GOT3 (cell line): ENCODE measurements around the gene PADI4.
"Not testable (repeated sequence)": the region's sequence is repeated elsewhere in the genome, so short reads cannot be mapped to it uniquely, and the experiment has no call there.

ENCODE experiments used
- DNase-seq: peaks from one replicate; lab custom pipeline; 2025; ENCODE audit warnings: mixed read lengths; lab: John Stamatoyannopoulos, UW

The PADI4 gene

DNA sequence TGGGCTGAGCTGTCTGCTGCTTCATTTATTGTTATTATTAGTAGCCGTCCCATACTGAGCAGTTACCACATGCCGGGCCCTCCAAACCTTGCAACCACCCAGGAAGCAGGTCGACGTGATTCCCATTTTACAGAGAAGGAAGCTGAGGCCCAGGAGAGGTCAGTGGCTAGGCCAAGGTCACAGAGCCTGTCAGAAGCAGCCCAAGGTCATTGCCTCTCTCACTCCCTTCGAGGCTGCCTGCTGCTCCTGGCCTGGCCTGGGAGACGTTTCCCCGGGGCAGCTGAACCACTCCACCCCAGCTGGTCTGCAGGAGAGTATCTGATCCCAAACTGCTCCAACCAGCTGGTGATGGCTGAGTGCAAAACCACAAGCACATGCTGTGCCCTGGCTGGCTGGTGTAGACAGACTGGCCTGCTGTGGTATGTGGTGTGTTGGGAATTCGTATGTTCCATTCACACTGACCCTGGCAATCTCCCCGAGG is 6.5 kb downstream of the PADI4 start:
- DNase-seq: no peak

DNA sequence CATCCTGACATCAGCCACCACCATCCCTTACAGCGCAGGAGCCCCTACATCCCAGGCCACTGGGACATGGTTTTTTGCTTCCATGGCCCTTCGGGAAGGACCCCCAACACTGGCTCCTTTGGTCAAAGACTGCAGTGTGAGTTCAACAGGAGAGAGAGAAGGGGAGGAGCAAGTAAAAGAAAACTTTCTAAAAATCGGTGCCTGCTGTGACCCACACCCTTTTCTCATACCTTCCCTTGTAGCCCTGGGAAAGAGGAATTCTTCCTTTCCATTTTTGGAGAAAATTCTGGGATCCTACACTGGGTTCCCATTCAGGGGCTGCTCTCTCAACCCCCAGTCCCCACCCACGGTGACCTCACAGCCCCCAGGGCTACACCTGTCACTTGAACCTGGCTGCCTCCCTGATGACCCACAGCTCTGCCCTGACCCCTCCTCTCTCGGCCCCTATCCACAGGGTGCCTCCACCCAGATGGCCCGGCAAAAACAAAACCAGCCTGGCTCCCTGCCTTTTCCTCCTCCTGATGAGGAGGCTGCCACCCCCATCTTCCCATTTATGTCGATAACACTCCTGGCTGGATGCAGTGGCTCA is 7.6 kb downstream of the PADI4 start:
- no peak for DNase-seq

DNA sequence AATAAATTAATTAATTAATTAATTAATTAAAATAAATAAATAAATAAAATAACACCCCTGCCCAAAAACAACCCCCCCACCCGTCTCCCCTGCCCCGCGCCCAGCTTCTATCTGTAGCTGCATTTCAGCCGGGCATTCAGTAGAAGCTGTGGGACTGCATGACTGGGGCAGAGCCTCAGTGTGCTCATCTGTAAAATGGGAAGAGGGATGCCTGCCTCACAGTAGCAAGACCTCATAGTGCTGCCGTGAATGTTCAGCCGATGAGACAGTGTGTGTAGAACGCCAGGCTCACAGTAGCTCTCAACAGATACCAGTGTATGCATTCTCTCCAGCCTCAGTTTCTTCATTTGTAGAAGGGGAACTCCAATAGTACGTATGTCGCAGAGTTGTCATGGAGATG is 8.7 kb downstream of the PADI4 start:
- no peak for DNase-seq

DNA sequence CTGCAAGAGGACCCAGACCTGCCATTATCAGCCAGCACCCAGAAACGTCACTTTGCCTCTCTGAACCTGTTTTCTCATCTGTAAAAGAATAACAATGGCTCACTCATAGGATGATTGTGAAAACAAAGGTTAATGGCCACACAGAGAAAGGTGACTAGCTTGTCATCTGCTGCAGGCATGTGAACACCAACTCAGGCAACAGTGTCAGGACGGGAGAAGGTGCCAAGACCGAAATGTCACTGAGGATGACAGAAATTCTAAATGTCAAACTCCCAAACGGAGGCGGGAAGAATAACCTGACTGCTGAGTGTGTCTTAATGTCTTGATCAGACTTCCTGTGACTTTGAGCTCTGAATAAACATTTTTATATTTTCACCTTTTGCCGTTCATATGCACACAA is 10.3 kb downstream of the PADI4 start:
- no peak for DNase-seq

DNA sequence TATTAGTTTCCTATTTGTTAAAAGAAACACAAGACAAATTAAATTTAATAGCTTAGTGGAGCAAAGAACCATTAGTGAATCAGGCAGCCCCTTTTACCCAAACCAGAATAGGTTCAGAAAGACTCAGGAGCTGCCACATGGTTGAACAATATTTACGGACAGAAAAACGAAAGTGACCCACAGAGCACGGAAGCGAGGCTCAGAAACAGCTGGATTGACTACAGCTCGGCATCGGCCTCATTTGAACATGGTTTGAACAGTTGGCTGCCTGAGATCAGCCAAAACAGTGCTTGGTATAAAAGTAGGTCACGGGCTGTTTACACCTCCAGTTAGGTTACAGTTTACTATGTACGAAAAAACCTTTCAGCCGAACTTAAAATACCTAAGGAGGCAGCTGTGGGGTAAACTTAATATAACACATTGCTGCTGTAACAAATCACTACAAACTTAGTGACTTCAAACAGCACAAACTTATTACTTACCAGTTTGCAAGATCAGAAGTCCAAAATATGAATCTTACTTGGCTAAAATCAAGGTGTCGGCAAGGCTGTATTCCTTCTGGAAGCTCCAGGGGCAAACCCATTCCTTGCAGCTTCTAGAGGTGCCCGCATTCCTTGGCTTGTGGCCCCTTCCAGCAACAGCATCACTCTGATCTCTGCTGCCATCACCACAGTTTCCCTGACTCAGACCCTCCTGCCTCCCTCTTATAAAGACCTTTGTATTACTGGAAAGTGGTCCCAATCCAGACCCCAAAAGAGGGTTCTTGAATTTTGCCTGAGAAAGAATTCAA is 11.8 kb downstream of the PADI4 start:
- no peak for DNase-seq

DNA sequence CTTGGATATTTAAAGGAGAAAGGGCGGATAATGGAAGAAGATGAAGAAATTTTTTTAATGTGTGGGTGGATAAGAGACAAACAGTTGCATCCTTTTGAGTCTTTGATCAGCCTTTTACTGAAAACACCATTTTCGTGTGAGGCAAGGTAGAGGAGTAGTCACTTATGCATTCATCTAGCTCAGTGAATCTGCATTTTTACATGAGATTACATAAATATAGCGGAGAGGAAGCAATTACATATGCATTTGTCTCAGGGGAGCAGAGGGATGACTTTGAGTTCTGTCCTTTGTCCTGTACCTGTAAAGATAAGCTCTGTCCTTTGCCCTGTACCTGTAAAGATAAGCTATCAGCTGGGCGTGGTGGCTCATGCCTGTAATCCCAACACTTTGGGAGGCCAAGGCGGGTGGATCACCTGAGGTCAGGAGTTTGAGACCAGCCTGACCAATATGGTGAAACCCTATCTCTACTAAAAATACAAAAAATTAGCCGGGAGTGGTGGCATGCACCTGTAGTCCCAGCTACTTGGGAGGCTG is 13.9 kb downstream of the PADI4 start:
- DNase-seq: not testable (repeated sequence)

DNA sequence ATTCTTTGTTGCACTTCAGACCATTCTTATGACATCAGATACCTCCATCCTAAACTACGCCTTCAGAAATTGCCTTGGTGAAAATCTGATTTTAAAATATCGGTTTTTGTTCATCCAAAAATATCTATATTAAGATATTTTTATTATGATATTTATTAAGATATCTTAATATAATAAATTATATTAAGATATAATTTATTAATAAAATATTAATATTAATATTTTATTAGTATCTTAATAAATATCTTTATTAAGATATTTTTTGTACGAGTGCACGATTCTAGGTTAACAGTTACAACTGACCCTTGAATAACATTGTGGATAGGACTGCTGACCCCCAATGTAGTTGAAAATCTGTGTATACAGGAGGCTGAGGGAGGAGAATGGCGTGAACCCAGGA is 20.9 kb downstream of the PADI4 start:
- DNase-seq: no peak

DNA sequence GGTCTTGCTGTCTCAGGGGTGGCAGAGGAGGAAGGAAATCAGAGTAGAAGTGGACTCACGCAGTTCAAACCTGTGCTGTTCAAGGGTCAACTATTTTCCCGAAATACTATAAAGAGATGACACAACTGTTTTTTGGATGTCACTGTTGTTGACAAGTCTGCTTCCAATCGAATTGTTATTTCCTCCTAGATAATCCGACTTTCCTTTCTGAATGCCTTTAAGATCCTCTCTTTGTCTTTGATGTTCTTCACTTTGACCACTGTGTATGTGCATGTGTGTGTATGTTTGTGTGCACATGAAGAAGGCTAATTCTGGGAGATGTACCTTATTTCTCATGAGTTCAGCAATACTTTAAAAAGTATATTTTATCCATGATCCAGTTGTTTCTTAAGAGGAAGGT is 21.6 kb downstream of the PADI4 start:
- no peak for DNase-seq

DNA sequence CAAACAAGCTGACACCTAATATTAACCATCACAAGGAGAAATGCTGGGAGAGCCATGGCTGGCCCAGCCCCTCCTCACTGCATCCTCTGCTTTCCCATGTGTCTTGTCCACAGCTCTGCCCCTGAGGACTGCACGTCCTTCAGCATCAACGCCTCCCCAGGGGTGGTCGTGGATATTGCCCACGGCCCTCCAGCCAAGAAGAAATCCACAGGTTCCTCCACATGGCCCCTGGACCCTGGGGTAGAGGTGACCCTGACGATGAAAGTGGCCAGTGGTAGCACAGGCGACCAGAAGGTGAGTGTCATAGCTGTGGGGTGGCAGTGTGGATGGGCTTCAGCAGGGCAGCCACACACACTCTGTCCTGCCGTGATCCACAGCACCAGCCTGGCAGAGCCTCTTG is 22.9 kb downstream of the PADI4 start:
- DNase-seq: no peak

DNA sequence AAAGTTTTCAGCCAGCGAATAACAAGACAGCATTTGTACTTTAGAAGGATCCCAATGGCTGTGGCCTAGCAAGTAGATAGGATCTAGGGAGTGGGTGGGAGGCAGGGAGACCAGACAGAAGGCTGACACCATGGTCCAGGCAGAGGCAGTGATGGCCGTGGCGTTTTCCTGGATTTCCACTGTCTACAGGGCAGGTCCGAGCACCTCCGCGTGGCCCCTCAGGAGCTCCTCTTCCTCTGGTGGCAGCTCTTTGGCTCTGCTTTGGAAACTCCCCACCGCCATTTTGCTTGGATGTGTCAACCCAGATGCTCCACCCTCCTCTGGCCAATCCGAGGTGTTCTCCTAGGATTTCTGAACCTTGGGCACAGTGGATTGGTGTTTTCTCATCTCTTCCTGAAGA is 25.1 kb downstream of the PADI4 start:
- no peak for DNase-seq

DNA sequence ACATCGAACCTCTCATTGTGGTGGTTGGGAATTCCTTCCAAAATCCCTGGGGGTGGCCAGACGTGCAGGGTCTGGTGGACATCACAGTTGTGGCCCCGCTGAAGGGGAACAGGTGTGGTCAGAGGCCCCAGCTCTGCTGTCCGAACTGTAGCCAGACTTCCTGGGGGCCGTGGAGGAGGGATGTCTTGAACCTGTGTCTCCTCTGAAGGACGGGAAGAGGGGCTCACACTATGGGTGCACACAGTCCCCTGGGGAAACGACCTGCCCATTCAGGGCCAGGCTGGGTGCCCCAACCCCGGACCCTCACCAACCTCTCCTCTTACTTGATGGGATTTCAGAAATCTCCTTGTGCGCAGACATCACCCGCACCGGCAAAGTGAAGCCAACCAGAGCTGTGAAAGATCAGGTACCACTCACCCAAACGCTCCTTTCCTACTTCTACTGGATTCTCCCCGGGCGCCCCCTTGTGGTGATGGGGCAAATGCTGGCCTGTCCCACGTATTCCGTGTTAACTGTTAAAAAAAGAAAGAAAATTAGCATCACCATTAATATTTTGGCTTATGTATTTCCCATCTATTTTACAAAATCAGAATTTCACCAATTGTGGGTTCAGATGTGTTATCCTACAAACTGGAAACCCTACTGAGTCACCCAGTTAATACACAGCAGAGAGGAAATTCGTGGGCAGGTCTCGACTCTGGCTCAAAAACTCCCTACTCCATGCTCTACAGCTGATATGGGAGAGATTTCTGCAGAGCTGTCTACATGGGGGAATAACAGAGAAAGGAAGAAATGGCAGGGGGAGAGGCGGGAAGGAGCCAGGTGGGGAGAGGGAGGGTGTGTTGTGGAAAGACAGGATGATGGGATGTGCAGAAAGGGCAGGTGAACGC is 28.1 kb downstream of the PADI4 start:
- no peak for DNase-seq

DNA sequence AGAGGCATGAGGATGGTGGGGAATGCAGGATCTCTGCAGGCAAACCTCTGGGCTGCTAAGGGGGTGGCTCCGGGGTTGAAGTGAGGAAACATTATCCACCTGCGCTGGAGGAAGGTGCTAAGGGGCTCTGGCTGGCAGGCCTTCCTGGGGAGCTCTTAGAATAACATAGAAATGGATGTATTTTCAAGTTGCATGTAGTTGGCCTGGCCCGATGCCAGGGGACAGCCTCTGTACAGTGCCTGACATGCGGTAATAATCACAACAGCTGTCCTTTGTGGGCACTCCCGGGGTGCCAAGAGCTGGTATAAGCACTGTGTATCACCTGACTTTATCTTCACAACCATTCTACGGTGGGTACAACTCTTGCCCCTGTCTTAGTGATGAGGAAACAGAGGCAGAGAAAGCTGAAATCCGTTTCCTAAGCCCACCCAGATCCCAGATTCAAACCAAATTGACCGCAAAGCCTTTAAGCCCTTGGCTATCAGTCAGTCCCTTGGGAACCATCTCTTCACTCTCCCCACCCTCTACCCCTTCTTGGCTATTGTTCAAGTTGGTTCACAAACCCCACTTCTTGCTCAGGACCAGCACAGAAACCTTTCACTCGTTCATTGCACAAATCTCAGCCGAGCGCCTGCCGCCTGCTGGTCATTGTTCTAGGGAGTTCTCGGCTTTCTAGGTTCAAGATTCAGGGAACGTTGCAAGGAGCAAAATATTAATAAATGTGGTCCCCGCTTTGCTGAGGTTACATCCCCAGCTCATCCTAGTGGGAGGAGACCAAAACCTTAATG is 30.9 kb downstream of the PADI4 start:
- DNase-seq: no peak

DNA sequence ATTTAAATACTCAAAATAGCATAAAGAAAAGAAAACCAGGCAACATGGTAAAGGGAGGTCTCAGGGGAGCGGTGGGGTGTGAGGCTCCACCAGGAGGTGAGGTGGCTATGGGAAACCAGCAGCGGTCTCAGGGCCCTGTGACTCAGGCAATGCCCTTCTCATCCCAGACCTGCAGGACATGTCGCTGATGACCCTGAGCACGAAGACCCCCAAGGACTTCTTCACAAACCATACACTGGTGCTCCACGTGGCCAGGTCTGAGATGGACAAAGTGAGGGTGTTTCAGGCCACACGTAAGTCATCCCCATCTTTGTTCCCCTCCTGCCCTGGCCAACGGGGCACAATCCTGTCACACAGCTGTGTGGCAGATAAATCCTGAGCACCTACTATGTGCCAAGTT is 31.5 kb downstream of the PADI4 start:
- DNase-seq: no peak

DNA sequence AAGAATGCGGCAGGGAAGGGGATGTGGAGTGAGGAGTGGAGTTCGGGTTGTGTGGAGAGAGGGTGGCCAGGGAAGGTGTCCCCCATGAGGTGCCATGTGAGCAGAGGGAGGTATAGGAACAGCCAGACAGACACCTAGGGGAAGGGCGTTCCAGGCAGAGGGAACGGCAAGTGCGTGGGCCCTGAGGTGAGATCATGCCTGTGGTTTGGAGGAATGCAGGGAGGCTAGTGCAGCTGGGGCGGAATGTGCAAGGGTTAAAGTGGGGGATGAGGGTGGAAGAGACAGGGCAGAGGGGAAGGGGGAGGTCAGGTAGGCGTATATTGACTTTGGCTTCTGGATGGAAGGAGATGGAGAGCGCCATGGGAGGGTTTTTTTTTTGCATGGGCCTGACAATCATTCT is 32.4 kb downstream of the PADI4 start:
- DNase-seq: no peak

DNA sequence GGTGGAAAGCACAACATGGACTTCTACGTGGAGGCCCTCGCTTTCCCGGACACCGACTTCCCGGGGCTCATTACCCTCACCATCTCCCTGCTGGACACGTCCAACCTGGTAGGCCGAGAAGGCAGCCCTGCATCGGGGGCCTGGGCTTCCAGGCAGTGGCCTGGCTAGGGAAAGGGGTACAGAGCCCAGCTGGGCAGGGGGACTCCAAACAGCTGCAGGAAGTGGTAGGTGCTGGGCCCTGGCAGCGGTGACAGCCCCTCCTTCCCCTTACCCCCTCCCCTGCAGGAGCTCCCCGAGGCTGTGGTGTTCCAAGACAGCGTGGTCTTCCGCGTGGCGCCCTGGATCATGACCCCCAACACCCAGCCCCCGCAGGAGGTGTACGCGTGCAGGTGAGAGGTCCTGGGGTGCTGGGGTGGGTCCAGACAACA is 34.0 kb downstream of the PADI4 start:
- no peak for DNase-seq

DNA sequence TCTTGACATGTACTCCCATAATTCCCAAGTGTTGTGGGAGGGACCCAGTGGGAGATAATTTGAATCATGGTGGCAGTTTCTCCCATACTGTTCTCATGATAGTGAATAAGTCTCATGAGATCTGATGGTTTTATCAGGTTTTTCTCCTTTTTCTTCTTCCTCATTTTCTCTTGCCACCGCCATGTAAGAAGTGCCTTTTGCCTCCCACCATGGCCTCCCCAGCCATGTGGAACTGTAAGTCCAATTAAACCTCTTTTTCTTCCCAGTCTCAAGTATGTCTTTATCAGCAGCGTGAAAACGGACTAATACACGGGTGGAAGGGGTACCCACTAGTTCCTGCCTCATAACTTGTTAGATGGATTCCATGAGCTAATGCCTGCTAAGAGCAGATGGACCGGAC is 37.5 kb downstream of the PADI4 start:
- DNase-seq: not testable (repeated sequence)

DNA sequence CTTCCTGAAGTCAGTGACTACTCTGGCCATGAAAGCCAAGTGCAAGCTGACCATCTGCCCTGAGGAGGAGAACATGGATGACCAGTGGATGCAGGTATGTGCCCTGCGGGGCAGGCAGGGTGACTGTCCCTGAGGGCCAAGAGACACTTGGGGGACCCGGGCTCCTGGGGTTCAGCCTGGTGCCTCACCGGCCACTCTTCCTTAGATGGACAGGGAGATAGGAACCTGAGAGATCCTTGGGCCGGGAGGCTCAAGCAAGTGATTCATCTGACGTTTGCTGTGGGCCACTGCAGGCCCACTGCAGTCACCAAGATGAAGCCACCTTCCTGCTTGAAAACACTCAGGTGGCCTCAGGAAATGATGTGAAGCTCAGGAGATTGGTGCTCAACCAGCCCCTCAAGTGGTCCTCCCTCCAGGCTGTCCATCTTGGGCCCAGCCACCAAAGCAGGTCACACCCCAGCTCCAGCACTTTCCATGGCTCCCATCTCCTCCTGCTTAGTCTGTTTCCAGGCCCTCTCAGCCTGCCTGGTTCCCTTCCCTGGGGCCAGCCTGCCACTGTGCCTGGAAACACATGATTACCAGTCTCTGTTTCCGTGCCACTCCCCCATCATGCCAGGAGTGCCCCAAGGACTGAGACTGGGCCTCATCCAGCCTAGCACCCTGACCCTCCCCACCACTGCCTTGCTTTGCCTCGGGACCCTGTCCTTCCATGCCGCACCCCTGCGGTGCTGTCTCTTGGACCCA is 38.2 kb downstream of the PADI4 start:
- DNase-seq: no peak

DNA sequence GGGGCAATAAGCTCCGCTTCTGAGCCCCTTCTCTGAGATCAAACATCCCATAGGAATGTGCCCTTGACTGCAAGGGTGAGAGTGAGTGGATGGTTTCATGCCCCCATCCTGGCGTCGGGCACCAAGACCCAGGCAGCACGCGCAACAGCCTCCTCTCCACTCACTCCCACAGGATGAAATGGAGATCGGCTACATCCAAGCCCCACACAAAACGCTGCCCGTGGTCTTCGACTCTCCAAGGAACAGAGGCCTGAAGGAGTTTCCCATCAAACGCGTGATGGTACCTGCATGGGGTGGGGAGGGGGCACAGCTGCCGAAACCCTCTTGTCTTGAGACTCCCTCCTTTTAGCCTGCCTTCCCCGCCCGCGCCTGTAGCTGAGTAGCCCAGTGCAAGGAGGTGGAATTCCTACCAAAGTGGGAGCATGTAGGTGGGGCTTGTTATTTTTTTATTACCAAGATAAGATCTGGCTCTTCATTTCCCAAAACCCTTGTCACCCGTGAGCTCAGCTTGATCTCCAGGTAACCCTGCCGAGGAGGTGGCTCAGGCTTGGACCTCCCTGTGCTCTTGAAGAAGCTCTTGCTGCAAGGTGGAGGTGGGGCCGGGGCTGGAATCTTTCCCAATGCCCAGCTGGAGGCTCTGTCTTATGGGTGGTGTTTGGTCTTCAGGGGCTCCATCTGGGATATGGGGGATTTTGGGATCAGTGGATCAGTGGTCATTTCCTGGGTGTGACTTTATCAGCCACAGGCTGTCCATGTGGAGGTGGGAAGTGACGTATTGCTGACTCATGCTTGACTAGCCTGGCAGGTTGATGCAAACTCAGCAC is 40.0 kb downstream of the PADI4 start:
- DNase-seq: no peak

DNA sequence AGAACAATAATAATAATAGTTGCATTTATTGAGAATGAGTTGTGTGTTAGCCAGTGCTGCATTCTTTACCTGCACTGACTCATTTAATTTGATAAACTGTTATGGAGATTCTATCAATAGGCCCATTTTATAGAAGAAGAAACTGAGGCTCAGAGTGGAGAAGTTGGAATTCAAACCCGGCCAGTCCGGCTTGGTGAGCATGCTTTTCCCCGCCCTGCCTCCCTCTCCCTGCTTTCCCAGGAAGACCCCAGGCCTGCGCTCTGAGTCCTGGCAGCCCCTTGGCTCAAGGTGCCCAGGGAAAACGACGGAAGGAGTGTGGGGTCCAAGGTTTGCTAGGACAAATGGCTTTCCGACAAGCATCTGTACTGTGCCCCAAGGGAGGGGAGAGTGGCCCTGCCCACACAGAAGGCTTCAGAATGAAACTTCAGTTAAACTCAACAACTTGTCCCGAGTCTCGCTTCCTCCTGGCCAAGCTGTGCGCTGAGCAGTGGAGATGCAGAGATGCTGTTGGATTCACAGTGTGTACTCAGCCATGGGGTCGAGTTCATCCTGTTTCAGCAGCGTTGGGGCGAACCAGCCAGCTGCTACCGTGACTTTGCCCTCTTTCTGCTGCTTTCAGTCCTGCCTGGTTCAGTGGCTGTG is 40.7 kb downstream of the PADI4 start:
- no peak for DNase-seq

DNA sequence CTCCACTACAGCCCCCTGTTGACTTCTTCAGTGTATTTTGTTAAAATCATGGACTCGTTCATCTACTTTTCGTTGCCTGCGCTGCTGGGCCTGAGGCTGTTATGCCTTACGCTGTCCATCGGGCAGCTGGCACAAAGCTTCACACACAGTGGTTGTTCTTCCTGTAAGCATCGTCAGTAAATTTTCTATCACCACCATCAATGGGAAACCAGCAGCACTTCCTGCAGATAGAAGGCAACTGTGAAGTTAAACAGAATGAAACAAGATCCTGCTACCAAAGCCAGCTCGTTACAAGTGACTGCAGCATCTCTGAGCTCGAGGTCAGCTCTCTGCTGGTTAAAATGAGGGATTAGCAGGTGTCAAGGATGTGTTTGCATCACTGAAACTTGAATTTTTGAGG is 42.1 kb downstream of the PADI4 start:
- DNase-seq: no peak
